Measurements from ENCODE around the gene FAM20A. TPM values are rescaled to one million over a fixed set of nuclear protein-coding genes. Genes with fewer than 3 reads are reported as not detected.

FAM20A gene
- polyA plus RNA-seq, 1 donor from 2014 or later, result not detected

- Histone ChIP-seq H2AFZ (ENCODE audit: low read depth, low read length) (no peak overlapping the region), H3K27me3 (ENCODE audit: insufficient read depth, low read depth, low read length) (peaks cover 54% of the 10 kb centered on the region)
These were observed 2.6 kb downstream of the FAM20A start for GRCh38 chr17:68598545-68598961.

GRCh38 chr17:68598074-68598473 is 3.1 kb downstream of the FAM20A start:
- H3K4me2 ChIP-seq (ENCODE audit: low read length), result no peak overlapping the region
- no peak overlapping the region for H3K9ac ChIP-seq (ENCODE audit: low read length)
- H3K9me2 ChIP-seq (ENCODE audit: insufficient read depth, low read length), result no peaks in the 10 kb centered on the region
- H3K9me3 ChIP-seq (ENCODE audit: low read length), result no peaks in the 10 kb centered on the region
- no peaks in the 10 kb centered on the region for H4K20me1 ChIP-seq (ENCODE audit: insufficient read depth)
- no peak overlapping the region for H3K27ac ChIP-seq (ENCODE audit: low read length)
- no peak overlapping the region for H3K4me3 ChIP-seq (ENCODE audit: low read length)
- H3K36me3 ChIP-seq (ENCODE audit: insufficient read depth, low read length), result no peaks in the 10 kb centered on the region
- no peaks in the 10 kb centered on the region for H3F3A ChIP-seq (ENCODE audit: insufficient read depth, low read length, poor library complexity, severe bottlenecking)
- no peaks in the 10 kb centered on the region for H3K79me2 ChIP-seq (replicated peaks; ENCODE audit: insufficient read depth, low read length)
- no peak overlapping the region for H2AFZ ChIP-seq (ENCODE audit: low read depth, low read length)
- peaks cover 51% of the 10 kb centered on the region for H3K27me3 ChIP-seq (ENCODE audit: insufficient read depth, low read depth, low read length)
- TF ChIP-seq CTCF (IDR thresholded peaks at IDR 0.05; ENCODE audit: poor library complexity, severe bottlenecking), result no peak
- no peak for TF ChIP-seq MXI1 (conservative IDR thresholded peaks at IDR 0.05; ENCODE audit: poor library complexity, severe bottlenecking)
- TF ChIP-seq TAF1 (IDR thresholded peaks at IDR 0.05; ENCODE audit: low read depth), result no peak
- no peak for TF ChIP-seq POLR2AphosphoS5 (IDR thresholded peaks at IDR 0.05)
- TF ChIP-seq SMC3 (conservative IDR thresholded peaks at IDR 0.05; ENCODE audit: poor library complexity), result no peak
- TF ChIP-seq EZH2 (IDR thresholded peaks at IDR 0.05; ENCODE audit: borderline replicate concordance, insufficient read depth, low read length, poor library complexity, severe bottlenecking), result no peak
- TF ChIP-seq REST (IDR thresholded peaks at IDR 0.05; ENCODE audit: borderline replicate concordance), result no peak

More at GRCh38 chr17:68598545-68598961, 2.6 kb downstream of the FAM20A start:
- no peaks in the 10 kb centered on the region for H3K9me2 ChIP-seq (ENCODE audit: insufficient read depth, low read length)
- H3K27ac ChIP-seq (ENCODE audit: low read length), result no peak overlapping the region
- H3K4me2 ChIP-seq (ENCODE audit: low read length), result no peak overlapping the region
- H3F3A ChIP-seq (ENCODE audit: insufficient read depth, low read length, poor library complexity, severe bottlenecking), result no peaks in the 10 kb centered on the region
- H3K79me2 ChIP-seq (replicated peaks; ENCODE audit: insufficient read depth, low read length), result no peaks in the 10 kb centered on the region
- H4K20me1 ChIP-seq (ENCODE audit: insufficient read depth), result no peaks in the 10 kb centered on the region
- no peak overlapping the region for H3K9ac ChIP-seq (ENCODE audit: low read length)
- no peak overlapping the region for H3K4me3 ChIP-seq (ENCODE audit: low read length)
- TF ChIP-seq EP300 (conservative IDR thresholded peaks at IDR 0.05; ENCODE audit: poor library complexity, severe bottlenecking), result no peak
- no peak for TF ChIP-seq SMC3 (conservative IDR thresholded peaks at IDR 0.05; ENCODE audit: poor library complexity)
- no peak for TF ChIP-seq TAF1 (IDR thresholded peaks at IDR 0.05; ENCODE audit: low read depth)
- TF ChIP-seq CTCF (IDR thresholded peaks at IDR 0.05; ENCODE audit: poor library complexity, severe bottlenecking), result no peak
- TF ChIP-seq EZH2 (IDR thresholded peaks at IDR 0.05; ENCODE audit: borderline replicate concordance, insufficient read depth, low read length, poor library complexity, severe bottlenecking), result no peak
- no peak for TF ChIP-seq POLR2AphosphoS5 (IDR thresholded peaks at IDR 0.05)
- TF ChIP-seq MXI1 (conservative IDR thresholded peaks at IDR 0.05; ENCODE audit: poor library complexity, severe bottlenecking), result no peak
- no peak for TF ChIP-seq REST (IDR thresholded peaks at IDR 0.05; ENCODE audit: borderline replicate concordance)
- no peak for TF ChIP-seq RAD21 (conservative IDR thresholded peaks at IDR 0.05)
- H3K9me3 ChIP-seq (ENCODE audit: low read length), result no peaks in the 10 kb centered on the region
- no peaks in the 10 kb centered on the region for H3K36me3 ChIP-seq (ENCODE audit: insufficient read depth, low read length)

Measured in neural cell (in vitro differentiated cells).